Activated T-helper 2 cell treated with anti-CD3 and anti-CD28 coated beads, Interferon-gamma antibody, Interleukin-2, Interleukin-4, amounts not matched to agents 10 μg/mL and 5 μg/mL and 100 μg/mL, durations not matched to agents 14 hours and 24 hours and 36 hours (primary cell): Measurements from ENCODE around the gene METTL15. TPM values are rescaled to one million over a fixed set of nuclear protein-coding genes. Genes with fewer than 3 reads are reported as not detected.
"Not testable (repeated sequence)": the region's sequence is repeated elsewhere in the genome, so short reads cannot be mapped to it uniquely, and the experiment has no call there.

Experiments
- DNase-seq: peaks from one replicate; pipeline ENCODE4 v3.0.0; 2021; ENCODE audit warnings: low spot score
- H3K27ac Mint-ChIP-seq: one replicate; pipeline ENCODE4 v1.8.0; 2021; ENCODE audit warnings: mixed read lengths
- H3K27me3 Mint-ChIP-seq: one replicate; pipeline ENCODE4 v1.8.0; 2021; ENCODE audit warnings: low read depth, mixed read lengths
- H3K36me3 Mint-ChIP-seq: one replicate; pipeline ENCODE4 v1.8.0; 2021; ENCODE audit warnings: low read depth, mixed read lengths
- H3K4me1 Mint-ChIP-seq: one replicate; pipeline ENCODE4 v1.8.0; 2021; ENCODE audit warnings: low read depth, mixed read lengths
- H3K4me3 Mint-ChIP-seq: one replicate; pipeline ENCODE4 v1.8.0; 2021; ENCODE audit warnings: low read depth, mild to moderate bottlenecking, moderate library complexity, mixed read lengths
- H3K9me3 Mint-ChIP-seq: one replicate; pipeline ENCODE4 v1.8.0; 2021; ENCODE audit warnings: mixed read lengths
- intact Hi-C: fragments of 100-400 bp; cut with micrococcal nuclease; formaldehyde crosslinking; loops from one replicate; pipeline ENCODE4 v1.15.1; 2023
- total RNA-seq: library from RNA; stranded (reverse); gene quantifications from 2 replicates; pipeline ENCODE4 v1.2.3, GENCODE V29; 2022

Gene METTL15
- total RNA-seq, 1 donor from 2014 or later, result 17.4 TPM

DNA sequence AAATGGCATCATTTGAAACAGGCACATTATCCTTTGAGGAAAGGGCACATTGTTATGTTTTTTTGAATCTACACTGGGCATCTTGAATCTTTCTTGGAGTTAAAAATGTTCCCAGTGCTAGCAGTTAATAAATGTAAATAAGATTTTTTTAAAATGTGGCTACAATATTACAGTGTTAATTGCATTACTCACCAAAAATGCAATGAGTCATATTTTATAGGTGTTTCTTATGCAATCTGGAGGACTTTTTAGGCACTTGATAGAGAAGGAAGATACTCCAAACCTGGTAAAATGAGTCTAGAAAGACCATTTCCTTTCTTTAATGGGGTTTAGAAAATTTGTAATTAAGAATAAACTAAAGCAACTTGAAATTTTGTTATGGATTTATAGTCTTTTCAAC is 238.0 kb downstream of the METTL15 start:
- Mint-ChIP-seq H3K27ac (no peak overlapping the region), H3K4me3 (no peak overlapping the region), H3K4me1 (peaks cover 9% of the 10 kb centered on the region), H3K27me3 (no peaks in the 10 kb centered on the region), H3K36me3 (no peaks in the 10 kb centered on the region), H3K9me3 (no peaks in the 10 kb centered on the region)
- DNase-seq, result no peak
- intact Hi-C loops, result no loop called here

DNA sequence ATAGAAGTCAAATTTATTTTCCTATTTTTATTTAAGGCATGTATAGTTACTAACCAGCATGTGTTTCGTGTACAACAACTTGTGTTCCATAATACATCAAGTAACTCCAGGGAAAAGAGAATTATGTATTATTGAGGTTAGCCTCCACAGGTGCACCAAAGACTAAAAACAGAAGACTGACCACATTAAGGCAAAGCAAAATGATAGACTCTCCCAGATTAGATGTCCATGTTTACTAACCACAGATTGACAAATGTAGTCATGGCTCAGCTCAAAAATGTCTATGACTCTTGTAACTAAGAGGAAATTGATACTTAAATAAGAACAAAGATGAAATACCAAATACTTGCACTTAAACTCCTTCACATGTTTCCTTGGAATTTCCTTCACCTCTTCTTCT is 238.5 kb downstream of the METTL15 start:
- H3K36me3 Mint-ChIP-seq, result no peaks in the 10 kb centered on the region
- intact Hi-C loops, result no loop called here
- no peak for DNase-seq
- H3K4me3 Mint-ChIP-seq, result no peak overlapping the region
- no peaks in the 10 kb centered on the region for H3K27me3 Mint-ChIP-seq
- H3K27ac Mint-ChIP-seq, result no peak overlapping the region
- peaks cover 9% of the 10 kb centered on the region for H3K4me1 Mint-ChIP-seq
- H3K9me3 Mint-ChIP-seq, result no peaks in the 10 kb centered on the region

GRCh38 chr11:28347371-28347770 is 239.2 kb downstream of the METTL15 start:
- DNase-seq, result no peak
- H3K27me3 Mint-ChIP-seq, result no peaks in the 10 kb centered on the region
- H3K4me1 Mint-ChIP-seq, result peaks cover 9% of the 10 kb centered on the region
- H3K36me3 Mint-ChIP-seq, result no peaks in the 10 kb centered on the region
- no peaks in the 10 kb centered on the region for H3K9me3 Mint-ChIP-seq
- H3K27ac Mint-ChIP-seq, result no peak overlapping the region
- intact Hi-C loops, result no loop called here
- H3K4me3 Mint-ChIP-seq, result no peak overlapping the region

GRCh38 chr11:28350216-28350615 is 242.0 kb downstream of the METTL15 start:
- no peak for DNase-seq
- H3K4me1 Mint-ChIP-seq, result no peaks in the 10 kb centered on the region
- H3K4me3 Mint-ChIP-seq, result no peak overlapping the region
- no peaks in the 10 kb centered on the region for H3K9me3 Mint-ChIP-seq
- intact Hi-C loops, result no loop called here
- H3K27ac Mint-ChIP-seq, result no peak overlapping the region
- no peaks in the 10 kb centered on the region for H3K27me3 Mint-ChIP-seq
- H3K36me3 Mint-ChIP-seq, result no peaks in the 10 kb centered on the region

DNA sequence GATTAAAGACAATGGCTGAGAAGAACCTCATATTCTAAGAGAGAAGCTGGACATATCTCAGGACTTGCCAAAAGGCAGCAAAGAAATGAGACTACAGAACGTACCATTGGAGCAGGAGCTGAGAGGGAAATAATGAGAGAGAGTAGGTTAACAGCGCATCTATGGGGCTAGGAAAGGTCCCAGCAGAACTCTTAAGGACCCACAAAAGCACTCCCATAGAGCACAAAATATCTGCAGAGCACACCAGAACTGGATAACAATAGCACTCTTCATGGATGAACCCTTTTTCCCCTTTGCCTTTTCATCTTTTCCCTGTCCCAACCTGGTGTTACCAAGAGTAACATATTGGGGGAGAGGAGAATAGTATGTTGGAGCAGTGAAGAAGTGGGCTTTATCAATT is 245.8 kb downstream of the METTL15 start:
- Mint-ChIP-seq H3K36me3 (no peaks in the 10 kb centered on the region), H3K27ac (no peak overlapping the region), H3K4me3 (no peak overlapping the region), H3K9me3 (no peaks in the 10 kb centered on the region), H3K4me1 (no peaks in the 10 kb centered on the region), H3K27me3 (no peaks in the 10 kb centered on the region)
- DNase-seq, result no peak
- intact Hi-C loops, result no loop called here

GRCh38 chr11:28366549-28367346 is 258.6 kb downstream of the METTL15 start:
- H3K4me3 Mint-ChIP-seq, result no peak overlapping the region
- no peak for DNase-seq
- peaks cover 34% of the 10 kb centered on the region for H3K9me3 Mint-ChIP-seq
- no peaks in the 10 kb centered on the region for H3K36me3 Mint-ChIP-seq
- intact Hi-C loops, result no loop called here
- no peaks in the 10 kb centered on the region for H3K4me1 Mint-ChIP-seq
- H3K27me3 Mint-ChIP-seq, result no peaks in the 10 kb centered on the region
- H3K27ac Mint-ChIP-seq, result no peak overlapping the region

DNA sequence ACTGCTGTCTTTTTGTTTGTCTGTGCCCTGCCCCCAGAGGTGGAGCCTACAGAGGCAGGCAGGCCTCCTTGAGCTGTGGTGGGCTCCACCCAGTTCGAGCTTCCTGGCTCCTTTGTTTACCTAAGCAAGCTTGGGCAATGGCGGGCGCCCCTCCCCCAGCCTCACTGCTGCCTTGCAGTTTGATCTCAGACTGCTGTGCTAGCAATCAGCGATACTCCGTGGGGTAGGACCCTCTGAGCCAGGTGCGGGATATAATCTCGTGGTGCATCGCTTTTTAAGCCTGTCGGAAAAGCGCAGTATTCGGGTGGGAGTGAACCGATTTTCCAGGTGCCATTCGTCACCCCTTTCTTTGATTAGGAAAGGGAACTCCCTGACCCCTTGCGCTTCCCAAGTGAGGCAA is 269.9 kb downstream of the METTL15 start:
- H3K4me3 Mint-ChIP-seq, intact Hi-C loops, H3K4me1 Mint-ChIP-seq, H3K27me3 Mint-ChIP-seq, H3K36me3 Mint-ChIP-seq, H3K27ac Mint-ChIP-seq, DNase-seq: not testable (repeated sequence)
- H3K9me3 Mint-ChIP-seq, result peaks cover 23% of the 10 kb centered on the region

Other genes with a start within 250 kb of the METTL15 start
- 18.0 and 19.1 TPM in 2 replicates for gene KIF18A, start 232 bp upstream of the METTL15 start, total RNA-seq